GM12891 (cell line): Measurements from ENCODE around the gene MRPL53.

Source experiments
- POLR2AphosphoS5 ChIP-seq: IDR thresholded peaks from 2 replicates; pipeline ENCODE4 v1.6.1; 2011; ENCODE audit warnings: low read depth, low read length, control low read depth
- SPI1 ChIP-seq: IDR thresholded peaks from 2 replicates; pipeline ENCODE4 v1.6.1; 2011; ENCODE audit warnings: low read depth, low read length, control low read depth
- TAF1 ChIP-seq: IDR thresholded peaks from 2 replicates; pipeline ENCODE4 v1.6.1; 2011; ENCODE audit warnings: low read depth, low read length, control low read depth

- TF ChIP-seq SPI1 (no peak), TAF1 (no peak), POLR2AphosphoS5 (no peak)
Measured at GRCh38 chr2:74501335-74502071, 29.0 kb upstream of the MRPL53 start.
